ENCODE measurements around the gene DOCK9. TPM values are rescaled to one million over a fixed set of nuclear protein-coding genes. Genes with fewer than 3 reads are reported as not detected.

DOCK9 gene
- total RNA-seq, 1 donor from 2014 or later: 45.9 TPM

DNA sequence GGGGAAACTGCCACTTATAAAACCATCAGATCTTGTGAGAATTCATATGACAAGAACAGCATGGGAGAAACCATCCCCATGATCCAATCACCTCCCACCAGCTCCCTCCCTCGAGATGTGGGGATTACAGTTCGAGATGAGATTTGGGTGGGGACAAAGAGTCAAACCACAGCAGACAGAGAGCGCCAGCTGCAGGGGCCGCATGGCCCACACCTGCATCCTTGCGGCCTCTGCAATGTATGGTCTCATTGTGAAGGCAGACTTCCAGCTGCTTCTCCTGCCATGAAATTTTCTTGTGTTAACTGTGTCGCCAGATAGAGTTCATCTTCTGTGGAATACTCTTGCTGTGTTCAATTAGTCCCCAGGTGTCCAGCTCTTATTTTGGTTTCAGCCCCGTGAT, 208.1 kb downstream of the DOCK9 start:
- no peaks in the 10 kb centered on the region for H3K9me3 Mint-ChIP-seq (ENCODE audit: low read depth)
- H3K36me3 Mint-ChIP-seq (ENCODE audit: low read depth): no peaks in the 10 kb centered on the region
- no peaks in the 10 kb centered on the region for H3K4me1 Mint-ChIP-seq (ENCODE audit: low read depth)
- DNase-seq (ENCODE audit: low spot score): no peak
- H3K27me3 Mint-ChIP-seq (ENCODE audit: low read depth): peaks cover 8% of the 10 kb centered on the region
- TF ChIP-seq, protein P1, sequence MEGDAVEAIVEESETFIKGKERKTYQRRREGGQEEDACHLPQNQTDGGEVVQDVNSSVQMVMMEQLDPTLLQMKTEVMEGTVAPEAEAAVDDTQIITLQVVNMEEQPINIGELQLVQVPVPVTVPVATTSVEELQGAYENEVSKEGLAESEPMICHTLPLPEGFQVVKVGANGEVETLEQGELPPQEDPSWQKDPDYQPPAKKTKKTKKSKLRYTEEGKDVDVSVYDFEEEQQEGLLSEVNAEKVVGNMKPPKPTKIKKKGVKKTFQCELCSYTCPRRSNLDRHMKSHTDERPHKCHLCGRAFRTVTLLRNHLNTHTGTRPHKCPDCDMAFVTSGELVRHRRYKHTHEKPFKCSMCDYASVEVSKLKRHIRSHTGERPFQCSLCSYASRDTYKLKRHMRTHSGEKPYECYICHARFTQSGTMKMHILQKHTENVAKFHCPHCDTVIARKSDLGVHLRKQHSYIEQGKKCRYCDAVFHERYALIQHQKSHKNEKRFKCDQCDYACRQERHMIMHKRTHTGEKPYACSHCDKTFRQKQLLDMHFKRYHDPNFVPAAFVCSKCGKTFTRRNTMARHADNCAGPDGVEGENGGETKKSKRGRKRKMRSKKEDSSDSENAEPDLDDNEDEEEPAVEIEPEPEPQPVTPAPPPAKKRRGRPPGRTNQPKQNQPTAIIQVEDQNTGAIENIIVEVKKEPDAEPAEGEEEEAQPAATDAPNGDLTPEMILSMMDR (IDR thresholded peaks at IDR 0.05): no peak
- no peak overlapping the region for H3K27ac Mint-ChIP-seq (ENCODE audit: unreplicated experiment)
- H3K4me3 Mint-ChIP-seq (ENCODE audit: unreplicated experiment): no peak overlapping the region

DNA sequence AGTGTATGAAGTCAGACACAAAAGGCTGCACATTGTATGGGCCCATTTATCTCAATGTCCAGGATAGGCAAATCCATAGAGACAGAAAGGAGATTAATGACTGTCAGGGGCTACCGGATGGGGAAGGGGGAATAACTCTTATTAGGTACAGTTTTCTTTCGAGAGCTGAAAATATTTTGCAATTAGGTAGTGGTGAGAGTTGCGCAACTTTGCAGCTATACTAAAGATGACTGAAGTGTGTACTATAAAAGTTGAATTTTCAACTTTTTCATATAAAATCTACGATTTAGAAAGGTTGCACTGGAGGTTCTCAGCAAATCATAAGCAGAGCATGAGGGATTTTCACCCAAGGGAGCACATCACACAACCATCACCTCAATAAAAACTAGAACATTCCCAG, 209.3 kb downstream of the DOCK9 start:
- no peak overlapping the region for H3K27ac Mint-ChIP-seq (ENCODE audit: unreplicated experiment)
- no peaks in the 10 kb centered on the region for H3K4me1 Mint-ChIP-seq (ENCODE audit: low read depth)
- no peaks in the 10 kb centered on the region for H3K36me3 Mint-ChIP-seq (ENCODE audit: low read depth)
- no peak overlapping the region for H3K4me3 Mint-ChIP-seq (ENCODE audit: unreplicated experiment)
- no peaks in the 10 kb centered on the region for H3K9me3 Mint-ChIP-seq (ENCODE audit: low read depth)
- peaks cover 8% of the 10 kb centered on the region for H3K27me3 Mint-ChIP-seq (ENCODE audit: low read depth)
- DNase-seq (ENCODE audit: low spot score): no peak
- TF ChIP-seq, protein P1 (IDR thresholded peaks at IDR 0.05): no peak

DNA sequence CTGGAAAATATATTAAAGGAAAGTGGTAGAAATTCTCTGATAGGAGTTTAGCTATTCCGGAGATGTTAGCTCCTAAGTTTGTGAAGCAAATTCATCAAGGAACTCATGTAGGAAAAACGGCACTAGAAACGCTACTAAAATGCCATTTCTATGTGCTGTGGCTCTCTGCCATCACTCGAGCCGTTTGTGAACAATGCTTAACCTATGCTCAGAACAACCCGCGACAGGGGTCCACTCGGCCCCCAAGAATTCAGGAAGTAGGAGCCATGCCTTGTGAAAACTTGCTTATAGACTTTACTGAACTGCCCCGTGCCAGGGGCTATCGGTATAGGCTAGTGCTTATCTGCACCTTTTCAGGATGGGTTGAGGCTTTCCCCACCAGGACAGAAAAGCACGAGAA, 211.2 kb downstream of the DOCK9 start:
- Mint-ChIP-seq H3K27ac (ENCODE audit: unreplicated experiment) (no peak overlapping the region), H3K9me3 (ENCODE audit: low read depth) (no peaks in the 10 kb centered on the region), H3K4me3 (ENCODE audit: unreplicated experiment) (no peak overlapping the region), H3K27me3 (ENCODE audit: low read depth) (peaks cover 8% of the 10 kb centered on the region), H3K4me1 (ENCODE audit: low read depth) (no peaks in the 10 kb centered on the region), H3K36me3 (ENCODE audit: low read depth) (no peaks in the 10 kb centered on the region)
- TF ChIP-seq, protein P1 (IDR thresholded peaks at IDR 0.05): no peak
- DNase-seq (ENCODE audit: low spot score): no peak

DNA sequence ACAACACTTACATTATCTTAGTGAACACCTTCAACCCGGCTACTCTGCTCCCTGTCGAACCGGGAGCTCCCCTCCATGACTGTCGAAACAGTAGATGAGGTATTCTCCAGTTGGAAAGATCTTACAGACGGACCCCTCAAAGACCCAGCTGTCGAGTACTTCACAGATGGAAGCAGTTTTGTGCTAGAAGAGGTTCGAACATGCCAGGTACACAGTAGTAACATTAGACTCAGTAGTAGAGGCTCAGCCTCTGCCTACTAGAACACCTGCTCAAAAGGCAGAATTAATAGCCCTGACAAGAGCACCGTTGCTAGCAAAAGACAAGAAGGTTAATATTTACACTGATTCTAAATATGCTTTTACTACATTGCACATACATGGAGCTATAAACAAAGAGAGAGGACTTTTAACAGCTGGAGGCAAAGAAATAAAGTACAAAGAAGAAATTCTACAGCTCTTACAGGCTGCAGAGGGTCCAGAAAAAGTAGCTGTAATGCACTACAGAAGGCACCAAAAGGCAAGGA, 211.8 kb downstream of the DOCK9 start:
- no peaks in the 10 kb centered on the region for H3K36me3 Mint-ChIP-seq (ENCODE audit: low read depth)
- TF ChIP-seq, protein P1 (IDR thresholded peaks at IDR 0.05): no peak
- no peaks in the 10 kb centered on the region for H3K4me1 Mint-ChIP-seq (ENCODE audit: low read depth)
- no peak overlapping the region for H3K4me3 Mint-ChIP-seq (ENCODE audit: unreplicated experiment)
- peaks cover 8% of the 10 kb centered on the region for H3K27me3 Mint-ChIP-seq (ENCODE audit: low read depth)
- DNase-seq (ENCODE audit: low spot score): no peak
- no peaks in the 10 kb centered on the region for H3K9me3 Mint-ChIP-seq (ENCODE audit: low read depth)
- no peak overlapping the region for H3K27ac Mint-ChIP-seq (ENCODE audit: unreplicated experiment)

DNA sequence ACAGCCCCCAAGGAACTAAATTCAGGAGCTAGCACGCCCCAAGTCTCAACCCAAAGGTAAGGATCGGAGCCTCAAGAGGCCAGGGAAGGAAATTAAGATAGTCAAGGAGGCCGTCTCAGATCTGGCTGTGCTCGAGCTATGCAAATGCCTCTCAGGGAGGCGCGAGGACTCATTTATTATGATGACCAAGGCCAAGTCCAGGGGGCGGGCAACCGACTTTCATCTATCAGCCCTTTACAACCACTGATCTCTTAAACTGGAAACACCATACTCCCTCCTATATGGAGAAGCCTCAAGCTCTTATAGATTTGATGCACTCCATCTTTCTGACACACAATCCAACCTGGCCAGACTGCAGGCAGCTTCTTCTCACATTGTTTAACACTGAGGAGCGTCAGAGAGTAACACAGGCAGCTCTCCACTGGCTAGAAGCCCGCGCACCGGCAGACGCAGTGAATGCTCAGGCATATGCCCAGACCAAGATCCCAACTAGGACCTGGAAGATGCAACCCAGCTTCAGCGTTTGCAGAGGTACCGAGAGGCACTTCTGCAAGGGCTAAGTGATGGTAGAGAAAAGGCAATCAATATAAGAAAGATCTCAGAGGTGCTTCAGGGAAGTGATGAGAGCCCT, 215.8 kb downstream of the DOCK9 start:
- H3K27me3 Mint-ChIP-seq (ENCODE audit: low read depth): peaks cover 4% of the 10 kb centered on the region
- no peak overlapping the region for H3K27ac Mint-ChIP-seq (ENCODE audit: unreplicated experiment)
- peaks cover 4% of the 10 kb centered on the region for H3K9me3 Mint-ChIP-seq (ENCODE audit: low read depth)
- H3K36me3 Mint-ChIP-seq (ENCODE audit: low read depth): no peaks in the 10 kb centered on the region
- no peak overlapping the region for H3K4me3 Mint-ChIP-seq (ENCODE audit: unreplicated experiment)
- no peaks in the 10 kb centered on the region for H3K4me1 Mint-ChIP-seq (ENCODE audit: low read depth)
- DNase-seq (ENCODE audit: low spot score): no peak
- TF ChIP-seq, protein P1 (IDR thresholded peaks at IDR 0.05): no peak
